GM12878 (cell line): ENCODE measurements around the gene EIF5. TPM values are rescaled to one million over a fixed set of nuclear protein-coding genes. Genes with fewer than 3 reads are reported as not detected.

Experiments used
- ATAC-seq: fragments of 200-7000 bp; cut with Tn5 transposase; 3 replicates; pipeline ENCODE4 v1.9.1; 2020; ENCODE audit warnings: mild to moderate bottlenecking, moderate library complexity
- BruUV-seq: library from RNA; stranded (reverse); fragments of 400-500 nt; replicated peaks from 2 replicates; lab custom pipeline; 2021; lab: Mats Ljungman, UMichigan
- CTCF ChIA-PET: fragments of 300-600 bp; sonication (Branson Sonifier 250); formaldehyde crosslinking; extraction: SDS; loops from one replicate; lab custom pipeline; 2021; ENCODE audit warnings: inconsistent platforms; lab: Yijun Ruan, JAX
- POLR2A ChIA-PET: fragments of 350-600 bp; formaldehyde crosslinking; extraction: SDS; loops from one replicate; lab custom pipeline; 2021; ENCODE audit warnings: inconsistent platforms; lab: Charles Lee
- RAD21 ChIA-PET: fragments of 300-600 bp; sonication (Branson Sonifier 250); formaldehyde crosslinking; loops from one replicate; lab custom pipeline; 2023; ENCODE audit warnings: antibody characterized with exemption; ENCODE audit not compliant: unreplicated experiment; lab: Charles Lee
- SMC1A ChIA-PET: fragments of 300-600 bp; sonication (Branson Sonifier 250); formaldehyde crosslinking; loops from one replicate; lab custom pipeline; 2023; ENCODE audit not compliant: unreplicated experiment, uncharacterized antibody; lab: Charles Lee
- DNase-seq: peaks from one replicate; pipeline ENCODE4 v3.0.0-alpha.2; 2011; ENCODE audit warnings: low read depth, low spot score
- FAIRE-seq: peaks from 3 replicates; lab custom pipeline; 2011; peaks lifted over from hg19 to GRCh38; lab: Jason Lieb, UNC
- H2AFZ ChIP-seq: 2 replicates; pipeline ENCODE4 v1.6.0; 2011; ENCODE audit warnings: low read depth, low read length, control low read depth; ENCODE audit not compliant: control insufficient read depth
- H3K27ac ChIP-seq: 2 replicates; pipeline ENCODE4 v1.5.1; 2011; ENCODE audit warnings: control low read depth; ENCODE audit not compliant: control insufficient read depth, insufficient read depth
- H3K27me3 ChIP-seq, 2 experiments: replicated peaks in 1 of 2; 2 replicates each; pipeline versions ENCODE4 v1.6.0 to v1.6.1; 2011; ENCODE audit warnings: low read length in 1 of 2; ENCODE audit not compliant: control insufficient read depth in 2 of 2, insufficient read depth in 2 of 2
- H3K36me3 ChIP-seq, 2 experiments: 2 replicates each; pipeline ENCODE4 v1.5.1; 2011; ENCODE audit warnings: low read length in 1 of 2; ENCODE audit not compliant: control insufficient read depth in 2 of 2, insufficient read depth in 2 of 2
- H3K4me1 ChIP-seq: 2 replicates; pipeline ENCODE4 v1.6.1; 2011; ENCODE audit warnings: mild to moderate bottlenecking, low read length, moderate library complexity, mixed read lengths; ENCODE audit not compliant: control insufficient read depth, insufficient read depth
- H3K4me2 ChIP-seq: 2 replicates; pipeline ENCODE4 v1.6.0; 2011; ENCODE audit warnings: control low read depth; ENCODE audit not compliant: control insufficient read depth, insufficient read depth
- H3K4me3 ChIP-seq: fragments of 200-600 bp; sonication (generic); 2 replicates; pipeline ENCODE4 v1.5.1; 2016
- H3K79me2 ChIP-seq: 2 replicates; pipeline ENCODE4 v1.6.0; 2011; ENCODE audit warnings: low read length; ENCODE audit not compliant: control insufficient read depth, insufficient read depth
- H3K9ac ChIP-seq: 2 replicates; pipeline ENCODE4 v1.8.0; 2011; ENCODE audit warnings: low read length, control low read depth, mixed read lengths; ENCODE audit not compliant: control insufficient read depth, insufficient read depth
- H3K9me3 ChIP-seq: replicated peaks from 3 replicates; pipeline ENCODE4 v1.5.1; 2011; ENCODE audit warnings: mild to moderate bottlenecking, low read length; ENCODE audit not compliant: control insufficient read depth, insufficient read depth
- H4K20me1 ChIP-seq: 2 replicates; pipeline ENCODE4 v1.6.0; 2011; ENCODE audit not compliant: control insufficient read depth, insufficient read depth
- BRCA1 ChIP-seq: IDR thresholded peaks from 2 replicates; pipeline ENCODE4 v1.6.1; 2011; ENCODE audit warnings: low read depth, low read length, improper control_type of control experiment
- HSF1 ChIP-seq: fragments of 150-350 bp; IDR thresholded peaks from 2 replicates; pipeline ENCODE4 v1.6.1; 2014; ENCODE audit warnings: mild to moderate bottlenecking, low read depth, low read length
- IRF5 ChIP-seq: fragments of 450-650 bp; IDR thresholded peaks from 2 replicates; pipeline ENCODE4 v1.6.1; 2017; ENCODE audit warnings: borderline replicate concordance
- KAT2A ChIP-seq: conservative IDR thresholded peaks from 2 replicates; pipeline ENCODE4 v1.6.1; 2011; ENCODE audit warnings: low read depth, low read length; ENCODE audit not compliant: control insufficient read depth
- MYB ChIP-seq: fragments of 150-350 bp; IDR thresholded peaks from 2 replicates; pipeline ENCODE4 v1.6.1; 2014; ENCODE audit warnings: mild to moderate bottlenecking, low read depth, low read length, borderline replicate concordance
- PBX3 ChIP-seq: IDR thresholded peaks from 2 replicates; pipeline ENCODE4 v1.6.1; 2011; ENCODE audit warnings: mild to moderate bottlenecking, low read depth, low read length, moderate library complexity; ENCODE audit not compliant: insufficient replicate concordance
- PML ChIP-seq: IDR thresholded peaks from 2 replicates; pipeline ENCODE4 v1.6.1; 2012; ENCODE audit warnings: low read length, inconsistent platforms
- RAD21 ChIP-seq: IDR thresholded peaks from 2 replicates; pipeline ENCODE4 v1.6.1; 2011; ENCODE audit warnings: mild to moderate bottlenecking, low read depth, low read length, moderate library complexity; ENCODE audit not compliant: insufficient read depth
- RAD51 ChIP-seq: fragments of 450-650 bp; IDR thresholded peaks from 2 replicates; pipeline ENCODE4 v1.6.1; 2016; ENCODE audit warnings: moderate library complexity, mild to moderate bottlenecking, inconsistent platforms
- RBBP5 ChIP-seq: fragments of 200-600 bp; sonication (generic); conservative IDR thresholded peaks from 2 replicates; pipeline ENCODE4 v1.6.1; 2016
- TARDBP ChIP-seq: IDR thresholded peaks from 2 replicates; pipeline ENCODE4 v1.6.1; 2016; ENCODE audit warnings: borderline replicate concordance
- TCF12 ChIP-seq: IDR thresholded peaks from 2 replicates; pipeline ENCODE4 v1.6.1; 2011; ENCODE audit warnings: low read depth, mild to moderate bottlenecking, low read length
- TCF3 ChIP-seq: IDR thresholded peaks from 2 replicates; pipeline ENCODE4 v1.6.1; 2012; ENCODE audit warnings: low read depth, mild to moderate bottlenecking, low read length, borderline replicate concordance; ENCODE audit not compliant: insufficient read depth
- ZNF207 ChIP-seq: fragments of 450-650 bp; IDR thresholded peaks from 2 replicates; pipeline ENCODE4 v1.6.1; 2014; ENCODE audit warnings: antibody characterized with exemption, mild to moderate bottlenecking, borderline replicate concordance
- ZNF384 ChIP-seq: IDR thresholded peaks from 2 replicates; pipeline ENCODE4 v1.6.1; 2012; ENCODE audit warnings: low read depth, mild to moderate bottlenecking, low read length, improper control_type of control experiment, borderline replicate concordance
- WGBS: methylation state at CpG from one replicate; pipeline ENCODE4 v1.1.6; 2016; ENCODE audit warnings: low lambda C conversion rate; ENCODE audit not compliant: insufficient replicate concordance, insufficient coverage; ENCODE audit errors: missing lambda C conversion rate; 5-methylcytosine and 5-hydroxymethylcytosine counted together
- in situ Hi-C: fragments of 300-500 bp; cut with MboI; formaldehyde crosslinking; loops from 9 replicates; pipeline ENCODE4 v1.14.3; 2018; ENCODE audit warnings: mixed read lengths
- intact Hi-C: fragments of 100-400 bp; cut with micrococcal nuclease; formaldehyde crosslinking; loops from one replicate; pipeline ENCODE4 v1.14.2; 2022; ENCODE audit not compliant: unreplicated experiment
- polyA plus RNA-seq, 11 experiments: library from polyadenylated mRNA; depleted of rRNA in 4 of 11; unstranded in 6 of 11; stranded (reverse) in 5 of 11; fragments of >200 nt; fragmentation: Nextera tagmentation in 4 of 11; fragmentation: Illumina TruSeq in 1 of 11; extraction: Ambion mirVana in 4 of 11; extraction: Trizol in 1 of 11; gene quantifications; 1 replicate in 1 of 11; 2 replicates in 10 of 11; pipeline versions ENCODE4 v1.2.1 to v1.2.3, GENCODE V29; 2011 to 2016; ENCODE audit warnings: inconsistent platforms in 2 of 11, missing spikeins in 2 of 11, low read depth in 1 of 11
- total RNA-seq, 4 experiments: library from RNA; depleted of rRNA in 3 of 4; stranded (reverse); fragments of >200 nt in 3 of 4; fragmentation: Illumina TruSeq in 1 of 4; extraction: Trizol in 1 of 4; gene quantifications; 2 replicates each; pipeline versions ENCODE4 v1.2.1 to v1.2.3, GENCODE V29; 2013 to 2021
- TF ChIP-seq, protein P1 (sequence below): fragments of 450-650 bp; IDR thresholded peaks from 2 replicates; pipeline ENCODE4 v1.6.1; 2017; ENCODE audit warnings: antibody characterized with exemption, mild to moderate bottlenecking, moderate library complexity
- TF ChIP-seq, protein P2 (sequence below): IDR thresholded peaks from 2 replicates; pipeline ENCODE4 v1.6.1; 2011; ENCODE audit warnings: borderline replicate concordance, low read depth, mild to moderate bottlenecking, moderate library complexity, low read length; ENCODE audit not compliant: insufficient read depth, poor library complexity, severe bottlenecking

EIF5 gene
- total and polyA plus RNA-seq, 10 of the 15 experiments (the other 5 are each of a cell fraction or from before 2014, with no cell fraction given), result 51.2 to 360 (median 115) TPM

DNA sequence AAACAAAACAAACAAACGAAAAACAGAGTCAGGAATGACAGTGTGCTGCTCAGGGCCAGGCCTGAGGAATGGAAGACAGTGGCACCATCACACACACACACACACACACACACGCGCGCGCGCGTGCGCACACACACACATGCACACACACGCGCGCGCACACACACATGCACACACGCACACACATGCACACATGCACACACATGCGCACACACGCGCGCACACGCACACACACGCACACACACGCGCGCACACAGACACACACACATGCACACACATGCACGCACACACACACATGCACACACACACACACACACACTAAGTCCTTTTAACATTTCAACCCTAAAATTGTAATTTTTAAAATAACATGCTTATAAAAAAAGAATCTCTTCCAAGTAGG is 38.0 kb downstream of the EIF5 start:
- Histone ChIP-seq H3K27ac (no peak overlapping the region), H3K4me2 (no peak overlapping the region), H3K9ac (no peak overlapping the region), H2AFZ (no peak overlapping the region), H4K20me1 (no peaks in the 10 kb centered on the region), H3K9me3 (no peaks in the 10 kb centered on the region), H3K4me3 (no peak overlapping the region), H3K4me1 (no peaks in the 10 kb centered on the region), H3K27me3 (no peaks in the 10 kb centered on the region), H3K79me2 (no peaks in the 10 kb centered on the region), H3K36me3 (no peaks in the 10 kb centered on the region)
- DNase-seq, result no peak
- FAIRE-seq, result no peak
- intact Hi-C loops (no loop called here), in situ Hi-C loops (no loop called here)
- no peak for ATAC-seq
- RAD21 ChIA-PET, result no interaction called here
- SMC1A ChIA-PET, result no interaction called here
- 76% methylated on average over 15 of the region's 23 CpGs for WGBS
- no TSS peak for BruUV-seq
- CTCF ChIA-PET, result no interaction called here
- POLR2A ChIA-PET, result no interaction called here
- TF ChIP-seq MYB (no peak), PML (no peak), HSF1 (no peak), RAD51 (no peak), TCF3 (0 out of 2 replicates have a peak, but pooled peaks have one; percentile 24), RAD21 (no peak), PBX3 (peak; percentile 36), IRF5 (no peak), BRCA1 (no peak), TCF12 (no peak), TARDBP (no peak), ZNF207 (no peak), KAT2A (no peak), RBBP5 (no peak), ZNF384 (no peak)
- TF ChIP-seq, protein P1, sequence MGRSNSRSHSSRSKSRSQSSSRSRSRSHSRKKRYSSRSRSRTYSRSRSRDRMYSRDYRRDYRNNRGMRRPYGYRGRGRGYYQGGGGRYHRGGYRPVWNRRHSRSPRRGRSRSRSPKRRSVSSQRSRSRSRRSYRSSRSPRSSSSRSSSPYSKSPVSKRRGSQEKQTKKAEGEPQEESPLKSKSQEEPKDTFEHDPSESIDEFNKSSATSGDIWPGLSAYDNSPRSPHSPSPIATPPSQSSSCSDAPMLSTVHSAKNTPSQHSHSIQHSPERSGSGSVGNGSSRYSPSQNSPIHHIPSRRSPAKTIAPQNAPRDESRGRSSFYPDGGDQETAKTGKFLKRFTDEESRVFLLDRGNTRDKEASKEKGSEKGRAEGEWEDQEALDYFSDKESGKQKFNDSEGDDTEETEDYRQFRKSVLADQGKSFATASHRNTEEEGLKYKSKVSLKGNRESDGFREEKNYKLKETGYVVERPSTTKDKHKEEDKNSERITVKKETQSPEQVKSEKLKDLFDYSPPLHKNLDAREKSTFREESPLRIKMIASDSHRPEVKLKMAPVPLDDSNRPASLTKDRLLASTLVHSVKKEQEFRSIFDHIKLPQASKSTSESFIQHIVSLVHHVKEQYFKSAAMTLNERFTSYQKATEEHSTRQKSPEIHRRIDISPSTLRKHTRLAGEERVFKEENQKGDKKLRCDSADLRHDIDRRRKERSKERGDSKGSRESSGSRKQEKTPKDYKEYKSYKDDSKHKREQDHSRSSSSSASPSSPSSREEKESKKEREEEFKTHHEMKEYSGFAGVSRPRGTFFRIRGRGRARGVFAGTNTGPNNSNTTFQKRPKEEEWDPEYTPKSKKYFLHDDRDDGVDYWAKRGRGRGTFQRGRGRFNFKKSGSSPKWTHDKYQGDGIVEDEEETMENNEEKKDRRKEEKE, result no peak
- TF ChIP-seq, protein P2, sequence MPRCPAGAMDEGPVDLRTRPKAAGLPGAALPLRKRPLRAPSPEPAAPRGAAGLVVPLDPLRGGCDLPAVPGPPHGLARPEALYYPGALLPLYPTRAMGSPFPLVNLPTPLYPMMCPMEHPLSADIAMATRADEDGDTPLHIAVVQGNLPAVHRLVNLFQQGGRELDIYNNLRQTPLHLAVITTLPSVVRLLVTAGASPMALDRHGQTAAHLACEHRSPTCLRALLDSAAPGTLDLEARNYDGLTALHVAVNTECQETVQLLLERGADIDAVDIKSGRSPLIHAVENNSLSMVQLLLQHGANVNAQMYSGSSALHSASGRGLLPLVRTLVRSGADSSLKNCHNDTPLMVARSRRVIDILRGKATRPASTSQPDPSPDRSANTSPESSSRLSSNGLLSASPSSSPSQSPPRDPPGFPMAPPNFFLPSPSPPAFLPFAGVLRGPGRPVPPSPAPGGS, result peak; percentile 96
